Putamen (tissue), 1 donor: Measurements from ENCODE around the gene COG7.
A peak's percentile ranks its signal among the peaks of the same experiment; 100 is the strongest.
"Not testable (repeated sequence)": the region's sequence is repeated elsewhere in the genome, so short reads cannot be mapped to it uniquely, and the experiment has no call there.

Experiments
- DNase-seq: peaks from one replicate; pipeline ENCODE4 v3.0.0-alpha.2; 2016; ENCODE audit warnings: low spot score

The COG7 gene

DNA sequence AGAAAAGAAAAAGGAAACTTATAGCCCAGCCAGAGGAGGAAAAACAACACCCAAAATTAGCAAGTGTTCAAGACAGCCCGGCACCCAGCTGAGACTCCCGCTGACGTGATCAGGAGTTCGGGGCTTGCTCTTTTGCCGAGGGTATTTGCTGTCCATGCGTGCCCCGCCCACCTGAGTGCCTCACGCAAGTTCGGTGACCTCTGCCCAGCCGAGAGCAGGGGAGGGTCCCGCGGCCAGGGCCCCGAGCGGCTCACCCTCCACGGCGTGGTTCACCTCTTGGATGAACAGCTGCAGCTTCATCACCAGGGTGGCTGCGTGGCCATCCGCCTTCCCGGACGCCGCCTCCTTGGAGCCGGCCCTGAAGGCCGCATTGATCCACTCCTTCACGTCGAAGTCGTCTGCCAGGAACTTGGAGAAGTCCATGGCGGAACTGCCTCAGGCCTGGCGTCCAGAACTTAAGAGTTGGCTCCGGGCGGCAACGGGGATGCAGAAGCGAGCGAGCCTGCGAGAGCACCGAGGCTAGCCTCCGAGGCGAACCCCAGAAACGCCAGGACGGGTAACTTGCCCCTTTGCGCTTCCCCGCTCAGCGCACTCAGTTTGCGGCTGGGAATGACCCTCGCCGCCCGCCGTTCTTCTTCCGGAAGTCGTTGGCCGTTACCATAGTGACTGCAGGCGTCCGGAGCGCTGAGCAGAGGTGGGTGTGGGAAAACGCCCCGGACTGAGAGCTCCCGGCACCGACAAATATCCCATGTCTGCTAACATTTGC, at the start of gene COG7:
TSS of gene COG7 (minus strand) at position 618 of the 766 bp plus-strand sequence. CDS start at position 423, 195 bp downstream.
- DNase-seq = peak; percentile 85

DNA sequence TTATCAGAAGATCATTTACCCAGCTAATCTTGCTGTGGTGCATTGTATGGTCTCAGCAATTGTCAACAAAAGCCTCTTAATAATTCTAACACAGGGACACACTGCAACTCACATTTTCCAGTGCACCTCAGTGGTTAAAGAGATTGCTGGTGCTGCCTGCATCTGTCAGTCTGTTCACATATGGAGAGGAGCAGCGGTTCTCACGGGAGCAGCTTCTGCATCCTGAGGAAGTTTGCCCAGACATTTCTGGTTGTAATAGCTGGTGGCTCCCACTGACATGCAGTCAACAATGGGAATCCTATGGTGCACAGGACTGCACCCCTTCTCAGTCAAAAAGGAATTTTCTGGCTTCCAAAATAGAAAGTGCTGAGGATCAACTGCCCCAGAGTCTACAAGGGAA, 49.5 kb upstream of the COG7 start:
- DNase-seq = no peak

DNA sequence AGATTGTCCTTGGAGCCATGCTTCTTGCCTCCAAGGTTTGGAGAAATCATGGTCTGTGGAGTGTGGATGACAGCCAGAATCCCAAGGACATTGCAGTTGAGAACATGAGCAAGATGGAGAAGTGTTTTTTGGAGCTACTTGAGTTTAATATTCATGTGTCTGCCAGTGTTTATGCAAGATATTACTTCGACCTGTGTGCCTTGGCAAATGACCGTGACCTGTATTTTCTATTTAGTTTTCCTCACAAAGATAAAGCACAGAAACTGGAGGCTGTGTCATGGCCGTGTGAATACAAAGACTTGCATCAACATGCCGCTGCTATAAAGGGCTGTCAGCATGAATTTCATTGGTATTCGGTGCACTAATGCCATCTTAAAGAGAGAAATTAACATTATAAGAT, 48.3 kb upstream of the COG7 start:
- DNase-seq = no peak

DNA sequence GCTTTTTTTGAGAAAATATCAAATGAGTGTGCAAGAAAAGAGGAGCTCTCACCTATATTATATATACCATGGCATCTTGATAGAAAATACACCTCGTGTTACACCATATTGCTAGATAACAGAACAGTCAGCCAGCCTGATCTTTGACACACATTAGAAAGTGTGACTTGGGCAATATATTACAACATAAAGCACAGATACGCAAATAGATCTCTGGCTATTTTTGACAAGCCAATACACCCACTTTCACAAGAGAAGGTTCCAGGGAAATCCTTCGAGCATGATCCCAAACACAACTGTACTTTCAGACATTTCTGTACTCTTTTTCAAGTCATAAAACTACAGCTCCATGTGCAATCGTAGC, 47.9 kb upstream of the COG7 start:
- DNase-seq = no peak

DNA sequence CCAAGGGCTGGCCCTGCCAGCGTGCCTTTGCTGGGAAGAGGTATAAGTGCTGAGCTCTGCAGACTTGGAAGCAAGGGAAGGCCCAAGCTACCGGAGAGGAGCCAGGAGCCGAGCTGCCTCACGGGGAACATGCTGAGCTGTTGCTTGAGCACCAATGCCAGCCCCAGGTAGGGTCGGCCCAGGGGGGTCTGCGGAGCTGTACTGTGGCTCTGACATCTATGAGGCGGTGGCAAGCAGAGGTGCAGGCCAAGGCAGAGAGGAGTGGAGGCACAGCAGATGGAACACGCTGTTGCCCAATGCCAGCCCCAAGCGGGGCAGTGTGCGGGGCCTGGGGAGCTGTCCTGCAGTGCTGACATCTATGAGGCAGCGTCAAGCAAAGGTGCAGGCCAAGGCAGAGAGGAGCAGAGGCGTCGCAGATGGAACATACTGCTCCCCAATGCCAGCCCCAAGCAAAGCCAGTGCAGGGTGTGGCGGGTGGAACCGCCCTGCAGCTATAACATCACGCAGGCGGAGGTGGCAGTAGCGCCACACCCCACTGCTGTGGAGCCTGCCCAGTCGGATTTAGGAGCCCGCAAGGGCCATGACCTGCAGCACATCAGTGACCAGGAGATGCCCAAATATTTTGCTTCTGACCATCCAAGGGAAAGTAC, 47.3 kb upstream of the COG7 start:
- DNase-seq = no peak

DNA sequence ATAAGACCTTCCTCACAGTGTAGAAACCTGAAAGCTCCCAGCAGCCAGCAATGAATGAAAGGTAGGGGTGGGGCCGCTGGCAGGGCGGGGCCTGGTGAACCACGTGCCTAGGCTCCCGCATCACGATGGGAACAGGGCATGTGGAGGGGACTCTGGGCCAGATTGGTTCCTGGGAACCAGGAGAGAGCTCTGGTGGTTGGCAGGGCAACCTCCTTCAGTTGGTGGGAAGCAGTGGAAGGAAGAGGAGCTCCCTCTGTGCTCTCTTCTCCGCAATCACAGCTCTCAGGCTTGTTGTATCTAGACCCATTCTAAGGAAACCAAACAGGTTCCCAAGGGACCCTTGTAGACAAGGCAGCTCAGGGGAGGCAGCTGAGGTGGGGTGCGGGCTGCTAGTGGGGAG, 46.8 kb upstream of the COG7 start:
- no peak for DNase-seq

DNA sequence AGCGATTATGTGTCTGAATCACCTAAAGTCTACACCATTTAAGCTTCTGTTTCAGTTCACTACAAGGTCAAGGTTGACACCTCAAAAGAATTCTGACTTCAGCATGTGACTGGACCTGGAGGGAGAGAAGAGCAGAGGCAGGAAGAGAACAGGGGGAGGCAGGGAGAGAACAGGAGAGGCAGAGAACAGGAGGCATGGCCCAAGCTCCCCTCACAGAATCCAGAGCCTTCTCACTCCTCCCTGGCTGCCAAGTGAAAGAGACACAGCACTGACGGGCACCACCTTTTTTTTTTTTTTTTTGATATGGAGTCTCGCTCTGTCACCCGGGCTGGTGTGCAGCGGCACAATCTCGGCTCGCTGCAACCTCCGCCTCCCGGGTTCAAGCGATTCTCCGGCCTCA, 45.9 kb upstream of the COG7 start:
- no peak for DNase-seq

DNA sequence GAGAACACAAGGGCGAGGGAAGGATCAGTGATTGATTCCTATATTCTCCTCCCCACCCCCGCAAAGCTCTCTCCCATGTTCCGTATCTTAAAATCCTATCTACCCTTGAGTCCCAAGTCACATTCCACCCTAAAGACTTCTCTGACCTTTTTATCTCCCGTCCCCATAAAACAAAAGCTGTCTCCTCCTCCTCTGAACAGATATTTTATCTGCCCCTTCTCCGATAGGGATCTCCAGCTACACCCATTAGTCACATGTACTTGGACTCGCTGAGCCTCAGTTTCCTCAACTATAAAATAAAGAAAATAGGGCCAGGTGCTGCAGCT, 44.5 kb upstream of the COG7 start:
- no peak for DNase-seq

DNA sequence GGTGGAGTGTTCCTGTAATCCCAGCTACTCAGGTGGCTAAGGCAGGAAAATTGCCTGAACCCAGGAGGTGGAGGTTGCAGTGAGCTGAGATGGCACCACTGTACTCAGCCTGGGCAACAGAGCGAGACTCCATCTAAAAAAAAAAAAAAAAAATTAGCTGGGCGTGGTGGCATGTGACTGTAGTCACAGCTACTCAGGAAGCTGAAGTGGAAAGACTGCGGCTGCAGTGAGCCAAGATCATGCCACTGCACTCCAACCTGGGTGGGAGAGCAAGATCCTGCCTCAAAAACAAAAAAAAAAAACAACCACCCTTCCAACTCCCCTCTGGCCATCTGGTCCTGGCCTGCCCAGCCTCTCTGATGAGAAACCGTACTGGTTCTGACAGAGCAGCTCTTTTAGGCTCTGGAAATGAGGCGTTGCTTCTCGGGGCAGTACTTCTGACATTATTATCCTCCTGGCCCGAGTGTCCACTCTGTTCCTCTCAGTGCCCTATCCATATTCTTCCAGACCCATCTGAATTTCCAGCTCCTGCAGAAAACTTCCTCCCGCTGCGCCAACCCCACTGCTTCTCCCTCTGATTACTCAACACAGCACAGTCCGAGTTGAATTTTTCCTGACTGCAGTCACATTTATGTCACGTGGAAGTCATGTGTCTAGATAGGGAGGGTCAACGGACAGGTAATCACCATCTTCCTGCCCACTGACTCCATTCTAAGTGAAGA, 44.0 kb upstream of the COG7 start:
- no peak for DNase-seq

DNA sequence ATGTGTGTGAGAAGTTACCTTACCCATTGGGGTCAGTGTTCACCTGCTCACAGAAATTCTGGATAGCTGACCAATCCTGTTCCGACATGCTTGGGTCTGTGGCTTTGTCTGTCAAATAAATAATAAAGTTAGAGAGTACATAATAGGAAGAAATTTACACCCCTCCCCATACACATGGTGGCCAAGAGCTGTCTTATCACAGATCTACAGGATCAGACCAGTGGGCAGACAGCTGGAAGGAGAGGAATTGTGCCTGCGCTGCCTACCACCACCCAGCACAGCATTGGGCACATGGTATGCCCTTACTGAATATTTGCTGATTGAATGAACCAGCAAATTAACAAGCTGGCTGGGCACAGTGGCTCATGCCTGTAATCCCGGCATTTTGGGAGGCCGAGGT, 42.7 kb upstream of the COG7 start:
- no peak for DNase-seq

DNA sequence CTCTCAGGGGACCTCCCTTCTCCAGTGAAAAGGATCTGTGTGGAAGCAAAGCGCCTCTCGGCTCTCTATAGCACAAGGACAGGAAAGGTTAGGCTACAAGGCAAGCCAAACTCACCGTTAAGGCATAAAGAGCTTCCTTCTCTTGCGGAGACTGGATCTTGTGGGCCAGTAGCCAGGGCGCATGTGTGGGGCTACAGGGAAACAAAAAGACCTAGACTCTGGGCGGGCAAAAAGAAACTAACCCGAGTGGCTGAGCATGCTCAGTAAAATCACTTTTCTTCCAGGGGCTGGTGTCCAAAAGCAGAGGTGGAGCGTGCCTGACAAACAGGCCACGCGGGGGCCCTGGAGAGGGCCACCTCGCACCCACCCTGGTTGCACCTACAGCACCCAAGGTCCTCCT, 41.2 kb upstream of the COG7 start:
- no peak for DNase-seq

DNA sequence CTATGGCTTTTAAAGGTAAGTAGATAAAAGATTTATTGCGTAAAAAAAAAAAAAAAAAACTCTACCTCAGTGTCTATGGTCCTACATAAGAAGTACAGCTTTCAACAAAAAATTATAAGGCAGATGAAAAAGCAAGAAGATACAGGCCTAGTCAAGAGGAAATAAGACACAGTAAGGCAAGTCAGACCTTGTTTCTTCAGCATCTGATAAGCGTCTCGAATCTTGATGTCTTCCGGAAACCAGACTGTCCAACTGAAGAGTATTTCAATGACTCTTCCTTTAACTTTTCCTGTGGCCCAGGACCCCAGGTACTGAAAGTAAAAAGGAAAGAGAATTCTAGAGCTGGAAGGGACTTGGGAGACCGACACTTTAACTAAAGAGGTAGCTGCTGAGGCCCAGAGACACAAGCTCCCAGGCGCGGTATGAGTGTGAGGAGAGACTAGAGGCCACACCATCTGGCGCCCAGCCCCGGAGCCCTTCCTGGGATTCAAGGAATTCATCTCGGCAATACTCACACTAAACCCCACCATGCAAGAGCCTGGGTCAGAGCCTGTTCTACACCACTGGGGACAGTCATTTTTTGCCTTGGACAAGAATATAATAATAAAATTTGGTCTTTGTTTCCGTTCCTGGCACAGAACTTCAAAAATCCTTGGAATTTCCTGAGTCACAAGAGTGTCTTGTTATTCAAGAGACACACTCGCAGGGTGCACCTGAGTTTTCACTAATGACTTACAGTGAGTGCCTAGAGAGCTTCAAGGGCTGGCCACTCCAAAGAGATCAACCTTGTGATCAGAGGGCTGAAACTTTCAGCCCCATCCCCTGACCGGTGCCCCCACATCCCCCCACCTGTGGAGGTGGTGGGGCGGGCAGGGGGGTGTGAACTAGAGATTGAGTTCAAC, 38.8 kb upstream of the COG7 start:
- no peak for DNase-seq

DNA sequence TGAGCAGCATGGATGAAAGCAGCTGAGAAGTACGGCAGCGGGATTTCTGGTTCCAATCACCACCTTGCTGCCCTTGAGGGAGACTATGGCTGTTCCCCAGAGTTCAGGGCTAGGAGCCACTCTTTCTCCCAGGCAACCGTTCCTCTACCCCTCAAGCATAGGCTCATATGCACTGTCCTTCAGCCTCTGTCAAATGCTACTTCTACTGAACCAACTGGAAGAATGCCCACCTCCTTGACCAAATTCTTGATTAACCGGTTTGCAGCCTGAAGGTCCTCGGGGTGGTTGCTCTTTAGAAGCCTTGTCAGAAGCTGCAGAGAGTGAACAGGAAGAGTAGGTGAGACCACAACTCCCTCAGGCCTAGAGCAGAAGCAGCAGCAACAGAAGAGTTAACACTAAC, 33.5 kb upstream of the COG7 start:
- no peak for DNase-seq

DNA sequence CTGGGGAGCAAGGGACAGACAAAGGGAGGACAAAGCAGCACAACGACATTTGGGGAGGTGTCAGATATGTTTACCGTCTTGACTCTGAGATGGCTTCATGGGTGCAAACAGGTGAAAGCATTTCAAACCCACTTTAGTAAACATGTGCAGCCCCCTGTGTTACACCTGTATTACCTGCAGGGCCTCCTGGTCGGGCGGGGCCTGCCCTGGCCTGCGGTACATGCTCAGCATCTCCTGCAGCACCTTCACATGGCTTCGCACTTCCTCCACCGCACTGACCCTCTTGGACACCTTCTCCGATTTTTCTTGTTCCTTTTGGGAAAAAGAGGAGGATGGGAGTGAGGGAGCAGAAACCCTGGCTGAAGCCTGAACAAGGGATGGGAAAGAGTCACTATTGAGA, 32.9 kb upstream of the COG7 start:
- no peak for DNase-seq

DNA sequence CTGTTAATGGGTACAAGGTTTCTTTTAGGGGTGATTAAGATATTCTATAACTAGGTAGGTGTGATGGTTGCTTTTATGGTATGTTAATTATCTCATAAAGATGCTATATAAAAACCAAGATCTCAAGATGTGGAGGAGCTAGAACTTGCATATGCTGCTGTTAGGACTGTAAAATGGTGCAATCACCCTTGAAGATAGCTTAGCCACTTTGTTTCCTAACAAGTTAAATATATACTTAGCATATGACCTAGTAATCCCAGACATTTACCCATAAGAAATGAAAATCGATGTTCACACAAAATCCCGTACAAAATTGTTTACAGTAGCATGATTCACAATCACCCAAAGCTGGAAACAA, 32.2 kb upstream of the COG7 start:
- DNase-seq = no peak

DNA sequence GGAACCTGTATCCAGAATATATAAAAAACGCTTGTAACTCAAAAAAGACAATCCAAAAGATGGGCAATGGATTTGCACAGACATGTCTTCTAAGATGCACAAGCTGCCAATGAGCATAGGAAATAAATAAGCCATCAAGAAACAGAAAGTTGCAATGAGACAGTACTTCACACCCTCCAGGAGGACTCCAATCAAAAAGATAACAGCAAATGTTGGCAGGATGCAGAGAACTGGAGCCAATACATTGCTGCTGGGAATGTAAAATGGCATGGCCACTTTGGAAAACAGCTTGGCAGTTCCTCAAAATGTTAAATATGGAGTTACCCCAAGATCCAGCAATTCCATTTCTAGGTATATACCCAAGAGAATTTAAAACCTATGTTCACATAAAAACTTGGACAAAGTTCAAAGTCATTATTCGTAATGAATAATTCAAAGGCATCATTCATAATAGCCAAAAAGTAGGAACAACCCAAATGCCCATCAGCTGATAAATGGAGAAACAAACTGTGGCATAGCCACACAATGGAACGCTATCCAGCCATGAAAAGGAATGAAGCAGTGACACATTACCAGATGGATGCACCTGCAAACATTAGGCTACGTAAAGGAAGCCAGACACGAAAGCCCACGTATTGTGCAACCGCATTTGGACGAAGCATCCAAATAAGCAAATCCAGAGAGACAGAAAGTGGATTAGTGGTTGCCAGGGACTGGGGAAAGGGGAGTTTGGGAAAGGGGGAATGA, 31.7 kb upstream of the COG7 start:
- DNase-seq = no peak

DNA sequence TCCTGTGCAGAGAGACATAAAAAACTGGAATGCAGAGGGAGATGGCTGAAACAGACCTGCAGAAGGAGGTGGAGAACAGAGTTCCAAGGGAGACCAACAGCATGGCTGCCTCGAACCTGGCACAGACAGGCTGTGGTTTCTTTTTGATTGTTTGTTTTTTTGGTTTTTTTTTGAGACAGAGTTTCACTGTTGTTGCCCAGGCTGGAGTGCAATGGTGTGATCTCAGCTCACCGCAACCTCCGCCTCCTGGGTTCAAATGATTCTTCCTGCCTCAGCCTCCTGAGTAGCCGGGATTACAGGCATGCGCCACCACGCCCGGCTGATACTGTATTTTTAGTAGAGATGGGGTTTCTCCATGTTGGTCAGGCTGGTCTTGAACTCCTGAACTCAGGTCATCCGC, 30.5 kb upstream of the COG7 start:
- not testable (repeated sequence) for DNase-seq

DNA sequence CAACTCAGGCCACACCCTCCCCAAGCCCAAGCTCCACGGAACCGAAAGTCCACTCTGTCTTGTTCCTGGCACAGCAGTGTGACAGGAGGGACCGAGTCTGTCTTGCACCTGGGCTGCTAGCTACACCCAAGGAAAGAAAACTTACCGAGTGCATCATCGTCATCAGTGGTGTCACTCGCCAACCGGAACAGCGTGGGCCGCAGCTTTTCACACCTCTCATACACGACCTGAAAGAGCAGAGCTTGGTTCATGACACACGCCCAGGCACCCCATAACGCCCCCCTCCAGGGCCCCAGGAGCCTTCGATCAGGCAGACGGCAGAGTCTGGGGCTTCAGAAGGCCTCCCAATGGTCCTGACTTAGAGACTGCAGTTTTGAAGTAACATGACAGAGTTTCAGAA, 29.8 kb upstream of the COG7 start:
- no peak for DNase-seq

DNA sequence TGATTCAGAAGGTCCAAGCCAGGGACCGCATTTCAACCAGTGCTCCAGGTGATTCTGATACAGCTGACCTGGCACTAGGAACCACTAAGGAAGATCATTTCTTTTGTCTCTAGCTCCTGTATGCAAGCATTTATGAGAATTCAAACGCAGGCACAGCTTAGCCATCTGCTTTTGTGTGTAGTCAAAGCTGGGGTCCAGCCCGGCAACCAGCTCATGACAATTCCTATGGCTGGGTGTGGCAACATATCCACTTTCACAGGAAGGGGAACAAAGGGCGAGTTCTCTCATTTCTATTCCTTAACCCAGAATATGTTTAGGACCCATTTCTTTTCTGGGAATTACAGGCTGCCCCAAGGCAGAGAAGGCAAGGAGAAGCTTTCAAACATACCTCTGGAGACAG, 27.3 kb upstream of the COG7 start:
- DNase-seq = no peak

DNA sequence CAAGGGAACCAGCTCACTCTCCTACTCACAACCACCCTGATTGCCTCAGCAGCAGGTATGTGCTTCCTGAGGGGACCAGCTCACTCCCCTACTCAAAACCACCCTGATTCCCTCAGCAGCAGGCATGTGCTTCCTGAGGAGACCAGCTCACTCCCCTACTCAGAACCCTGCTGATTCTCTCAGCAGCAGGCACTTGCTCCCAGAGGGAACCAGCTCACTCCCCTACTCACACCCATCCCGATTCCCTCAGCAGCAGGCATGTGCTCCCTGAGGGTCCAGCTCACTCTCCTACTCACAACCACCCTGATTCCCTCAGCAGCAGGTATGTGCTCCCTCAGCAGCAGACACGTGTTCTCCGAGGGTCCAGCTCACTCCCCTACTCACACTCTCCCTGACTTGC, 26.1 kb upstream of the COG7 start:
- no peak for DNase-seq

DNA sequence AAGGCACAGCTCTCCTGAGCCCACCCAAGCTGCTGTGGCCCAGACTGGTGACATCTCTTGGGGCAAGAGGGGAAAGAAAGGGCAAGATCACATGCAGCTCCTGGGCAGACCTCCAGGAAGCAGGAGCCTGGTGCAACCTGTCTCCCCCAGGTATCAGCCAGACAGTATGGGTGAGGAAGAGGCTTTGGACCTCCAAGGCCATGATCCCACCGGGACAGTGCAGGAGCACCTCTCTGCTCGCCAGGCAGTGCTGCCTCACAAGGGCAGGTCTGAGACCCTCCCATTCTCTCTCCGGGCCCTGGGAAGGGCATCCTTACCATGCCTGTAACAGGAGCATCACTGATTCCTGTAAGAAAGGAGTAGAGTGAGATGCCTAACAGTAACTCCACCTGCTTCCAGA, 25.6 kb upstream of the COG7 start:
- DNase-seq = no peak

DNA sequence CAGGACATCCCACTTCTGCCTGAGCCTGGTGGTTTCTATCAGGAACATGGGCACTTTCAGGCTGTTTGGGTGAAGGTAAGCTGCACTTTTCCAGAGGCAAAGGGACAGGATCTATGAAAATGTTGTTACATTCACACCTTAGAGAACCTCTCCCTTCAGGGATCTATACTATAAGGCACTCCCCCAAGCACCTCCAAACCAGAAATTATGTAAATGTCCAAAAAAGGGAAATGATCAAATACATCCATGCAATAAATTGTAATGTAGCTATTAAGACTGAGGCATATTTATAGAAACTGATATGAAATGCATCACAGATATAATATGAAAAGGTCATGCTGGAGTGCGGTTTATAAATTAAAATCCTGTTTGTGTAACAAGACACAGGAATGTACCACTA, 23.3 kb upstream of the COG7 start:
- DNase-seq = no peak
